Stimulated activated CD8-positive, alpha-beta memory T cell treated with anti-CD3 and anti-CD28 coated beads, Interleukin-15, amount 100 ng/mL, for 1 hour (primary cell): ENCODE measurements around the gene ANO2.

Source experiments
- DNase-seq: peaks from one replicate; pipeline ENCODE4 v3.0.0-alpha.2; 2020; ENCODE audit warnings: low read depth

Gene ANO2

GRCh38 chr12:5964913-5965900, 20.1 kb upstream of the ANO2 start:
- no peak for DNase-seq

GRCh38 chr12:5963515-5963914, 18.5 kb upstream of the ANO2 start:
- no peak for DNase-seq

- no peak for DNase-seq
These were observed 15.7 kb upstream of the ANO2 start for GRCh38 chr12:5960783-5961182.

- no peak for DNase-seq
These were observed 11.9 kb upstream of the ANO2 start for GRCh38 chr12:5956987-5957386.

- DNase-seq: no peak
These were observed 9.6 kb upstream of the ANO2 start for GRCh38 chr12:5954661-5955060.

GRCh38 chr12:5953835-5954586, 9.0 kb upstream of the ANO2 start:
- DNase-seq: no peak

GRCh38 chr12:5952031-5952430, 7.0 kb upstream of the ANO2 start:
- no peak for DNase-seq

GRCh38 chr12:5948696-5949095, 3.6 kb upstream of the ANO2 start:
- DNase-seq: no peak

- no peak for DNase-seq
These were observed 1.9 kb upstream of the ANO2 start for GRCh38 chr12:5947006-5947405.

GRCh38 chr12:5946388-5946787, 1.3 kb upstream of the ANO2 start:
- DNase-seq: no peak

GRCh38 chr12:5944688-5945070, 380 bp downstream of the ANO2 start:
- DNase-seq: no peak

- no peak for DNase-seq
These were observed 1.0 kb downstream of the ANO2 start for GRCh38 chr12:5944053-5944452.

- DNase-seq: no peak
These were observed 3.2 kb downstream of the ANO2 start for GRCh38 chr12:5941907-5942306.

- DNase-seq: no peak
These were observed 17.1 kb downstream of the ANO2 start for GRCh38 chr12:5927732-5928516.

- no peak for DNase-seq
These were observed 19.4 kb downstream of the ANO2 start for GRCh38 chr12:5925646-5926045.

GRCh38 chr12:5924342-5924741, 20.7 kb downstream of the ANO2 start:
- no peak for DNase-seq

- no peak for DNase-seq
These were observed 21.3 kb downstream of the ANO2 start for GRCh38 chr12:5923751-5924150.

- DNase-seq: no peak
These were observed 21.9 kb downstream of the ANO2 start for GRCh38 chr12:5923043-5923605.

- DNase-seq: no peak
These were observed 22.8 kb downstream of the ANO2 start for GRCh38 chr12:5921966-5922899.

GRCh38 chr12:5921027-5921909, 23.8 kb downstream of the ANO2 start:
- DNase-seq: no peak
